Measurements from ENCODE around the gene CPN1.

- TF ChIP-seq, protein P1, sequence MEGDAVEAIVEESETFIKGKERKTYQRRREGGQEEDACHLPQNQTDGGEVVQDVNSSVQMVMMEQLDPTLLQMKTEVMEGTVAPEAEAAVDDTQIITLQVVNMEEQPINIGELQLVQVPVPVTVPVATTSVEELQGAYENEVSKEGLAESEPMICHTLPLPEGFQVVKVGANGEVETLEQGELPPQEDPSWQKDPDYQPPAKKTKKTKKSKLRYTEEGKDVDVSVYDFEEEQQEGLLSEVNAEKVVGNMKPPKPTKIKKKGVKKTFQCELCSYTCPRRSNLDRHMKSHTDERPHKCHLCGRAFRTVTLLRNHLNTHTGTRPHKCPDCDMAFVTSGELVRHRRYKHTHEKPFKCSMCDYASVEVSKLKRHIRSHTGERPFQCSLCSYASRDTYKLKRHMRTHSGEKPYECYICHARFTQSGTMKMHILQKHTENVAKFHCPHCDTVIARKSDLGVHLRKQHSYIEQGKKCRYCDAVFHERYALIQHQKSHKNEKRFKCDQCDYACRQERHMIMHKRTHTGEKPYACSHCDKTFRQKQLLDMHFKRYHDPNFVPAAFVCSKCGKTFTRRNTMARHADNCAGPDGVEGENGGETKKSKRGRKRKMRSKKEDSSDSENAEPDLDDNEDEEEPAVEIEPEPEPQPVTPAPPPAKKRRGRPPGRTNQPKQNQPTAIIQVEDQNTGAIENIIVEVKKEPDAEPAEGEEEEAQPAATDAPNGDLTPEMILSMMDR (conservative IDR thresholded peaks at IDR 0.05; ENCODE audit: low read length): no peak
- TF ChIP-seq EZH2phosphoT487 (IDR thresholded peaks at IDR 0.05; ENCODE audit: borderline replicate concordance): no peak
These were observed 7.6 kb upstream of the CPN1 start for GRCh38 chr10:100089241-100089640.
